ENCODE results near the gene SSX2IP.

- no peak for TF ChIP-seq CTCF (IDR thresholded peaks at IDR 0.05 in 2 of 3, conservative IDR thresholded peaks at IDR 0.05 in 1 of 3; ENCODE audit: insufficient read depth in 2 of 3, low read depth in 1 of 3, low read length in 3 of 3)
- no peak for TF ChIP-seq POLR2AphosphoS5 (IDR thresholded peaks at IDR 0.05; ENCODE audit: control insufficient read depth, insufficient read depth, low read depth, low read length)
- TF ChIP-seq ETS1 (conservative IDR thresholded peaks at IDR 0.05; ENCODE audit: control insufficient read depth, low read depth, low read length), result no peak
- no peak for TF ChIP-seq ARID4B (CRISPR knock-in tag; IDR thresholded peaks at IDR 0.05)
- no peak for TF ChIP-seq KDM5B (IDR thresholded peaks at IDR 0.05; ENCODE audit: insufficient replicate concordance, low read depth, low read length)
- no peak for TF ChIP-seq ZC3H11A (IDR thresholded peaks at IDR 0.05; ENCODE audit: low read depth, low read length)
- no peak for TF ChIP-seq ZNF274 (IDR thresholded peaks at IDR 0.05; ENCODE audit: borderline replicate concordance, low read depth, low read length)
- TF ChIP-seq ZBTB17 (CRISPR knock-in tag; IDR thresholded peaks at IDR 0.05), result no peak
- no peak for TF ChIP-seq E2F4 (CRISPR knock-in tag; IDR thresholded peaks at IDR 0.05; ENCODE audit: low read depth)
- TF ChIP-seq HMGN3 (IDR thresholded peaks at IDR 0.05; ENCODE audit: borderline replicate concordance, extremely low read depth, insufficient read length, low read depth, low read length), result no peak
- TF ChIP-seq EZH2 (IDR thresholded peaks at IDR 0.05; ENCODE audit: borderline replicate concordance, low read depth, low read length), result no peak
- no peak for TF ChIP-seq TFE3 (CRISPR knock-in tag; IDR thresholded peaks at IDR 0.05)
Measured at GRCh38 chr1:84669831-84670230, 20.4 kb downstream of the SSX2IP start.

All from K562 (cell line).